Stimulated activated CD8-positive, alpha-beta memory T cell treated with anti-CD3 and anti-CD28 coated beads, Interleukin-15, amount 100 ng/mL, for 1 hour (primary cell): Measurements from ENCODE around the gene FAM171A1.
"Not testable (repeated sequence)": the region's sequence is repeated elsewhere in the genome, so short reads cannot be mapped to it uniquely, and the experiment has no call there.

Experiments
- DNase-seq: peaks from one replicate; pipeline ENCODE4 v3.0.0-alpha.2; 2020; ENCODE audit warnings: low read depth

Gene FAM171A1

DNA sequence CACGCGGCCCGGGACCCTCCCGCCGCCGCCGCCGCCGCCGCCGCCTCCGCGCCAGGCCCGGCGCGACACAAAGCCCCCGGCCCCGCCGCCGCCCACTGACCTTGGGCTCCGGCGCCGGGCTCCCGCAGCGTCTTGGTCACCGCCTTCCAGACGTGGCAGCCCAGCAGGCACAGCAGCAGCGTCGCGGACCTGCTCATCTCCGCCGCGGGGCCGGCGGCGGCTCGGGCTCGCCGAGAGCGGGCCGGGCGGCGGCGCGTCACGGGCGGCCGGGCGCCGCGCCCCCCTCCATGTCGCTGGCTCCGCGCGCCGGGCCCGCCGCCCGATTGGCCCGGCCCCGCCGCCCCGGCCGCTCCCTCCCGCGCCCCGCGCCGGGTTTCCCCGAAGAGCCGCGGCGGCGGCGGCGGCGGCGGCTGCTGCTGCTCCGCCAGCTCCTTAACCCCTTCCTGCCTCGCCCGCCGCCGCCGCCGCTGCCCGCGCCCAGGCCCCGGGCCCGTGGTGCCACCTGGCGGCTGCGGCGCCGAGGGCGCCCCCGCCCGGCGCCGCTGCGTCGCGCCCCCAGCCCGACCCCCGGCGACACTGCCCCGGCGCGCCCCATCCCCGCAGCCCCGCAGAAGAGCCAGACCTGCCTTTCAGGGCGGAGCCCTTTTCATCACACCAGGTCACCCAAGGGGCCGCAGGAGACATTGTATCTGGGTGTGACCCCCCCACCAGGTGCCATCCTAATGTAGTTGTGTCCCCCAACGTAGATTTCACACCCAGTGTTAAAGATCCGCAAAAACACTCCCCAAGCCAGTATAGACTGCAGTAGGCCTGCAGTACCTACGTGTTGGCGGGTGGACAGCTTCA, at the start of gene FAM171A1:
Gene FAM171A1, minus strand, starts transcription at position 434 of the 846 bp plus-strand sequence. Its CDS starts 237 bp downstream, at position 197.
- peak; percentile 21 for DNase-seq

DNA sequence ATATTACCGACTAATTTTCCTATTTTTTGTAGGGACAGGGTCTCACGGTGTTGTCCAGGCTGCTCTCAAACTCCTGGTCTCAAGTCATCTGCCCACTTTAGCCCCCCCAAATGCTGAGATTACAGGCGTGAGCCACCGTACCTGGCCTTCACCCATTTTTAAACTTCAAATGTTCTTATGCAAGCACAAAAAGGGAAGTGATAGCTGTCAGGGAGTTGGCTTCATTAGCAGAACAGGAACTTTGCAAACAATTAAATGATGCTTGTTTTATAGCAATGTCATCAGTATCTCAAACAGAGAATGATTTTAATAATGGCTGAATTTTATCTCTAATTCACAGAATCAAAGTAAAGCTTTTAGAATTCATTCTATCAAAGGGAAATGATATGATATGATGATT, 49.8 kb upstream of the FAM171A1 start:
- no peak for DNase-seq

DNA sequence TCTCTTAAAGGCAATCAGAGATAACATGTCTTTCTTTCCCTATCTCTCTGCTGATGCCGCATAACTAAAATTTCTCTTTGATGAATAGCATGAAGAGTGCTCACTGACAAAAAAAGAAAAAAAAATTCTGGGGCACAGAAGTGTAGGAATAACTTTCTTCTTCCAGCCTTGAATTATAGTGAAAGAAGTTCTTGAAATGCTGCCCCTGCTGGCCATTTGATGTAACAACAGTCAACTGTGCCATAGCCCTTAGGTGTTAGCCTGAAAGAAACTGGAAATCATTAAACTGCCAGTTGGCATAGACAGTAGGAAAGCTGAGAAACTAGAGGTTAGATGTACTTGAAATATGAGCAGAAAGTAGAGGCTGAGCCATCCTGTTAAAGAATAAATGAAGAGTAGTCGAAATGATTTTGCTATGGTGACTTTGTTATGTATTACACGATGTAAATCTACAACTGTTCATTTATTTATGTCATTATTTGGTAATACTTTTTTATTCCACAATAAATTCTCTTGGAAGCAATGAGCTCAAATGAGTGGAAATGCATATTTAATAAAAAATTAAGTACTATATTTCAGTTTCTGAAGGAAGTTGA, 48.3 kb upstream of the FAM171A1 start:
- DNase-seq = peak; percentile 9

DNA sequence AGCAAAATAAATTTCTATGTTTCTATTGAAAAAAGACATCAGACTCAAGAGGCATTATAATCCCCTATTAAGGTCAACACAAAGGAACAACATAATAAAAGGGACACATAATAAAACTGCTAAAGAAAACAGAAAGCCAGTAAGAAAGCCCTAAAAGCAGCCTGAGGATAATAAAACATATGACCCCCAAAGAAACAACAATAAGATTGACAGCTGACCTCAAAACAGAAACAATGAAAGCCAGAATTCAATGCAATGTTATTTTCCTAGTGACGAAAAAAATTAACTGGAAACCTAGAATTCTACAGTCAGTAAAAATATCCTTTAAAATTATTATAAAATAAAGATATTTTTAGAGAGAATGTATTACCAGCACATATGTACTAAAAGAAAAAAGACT, 44.9 kb upstream of the FAM171A1 start:
- DNase-seq = no peak

DNA sequence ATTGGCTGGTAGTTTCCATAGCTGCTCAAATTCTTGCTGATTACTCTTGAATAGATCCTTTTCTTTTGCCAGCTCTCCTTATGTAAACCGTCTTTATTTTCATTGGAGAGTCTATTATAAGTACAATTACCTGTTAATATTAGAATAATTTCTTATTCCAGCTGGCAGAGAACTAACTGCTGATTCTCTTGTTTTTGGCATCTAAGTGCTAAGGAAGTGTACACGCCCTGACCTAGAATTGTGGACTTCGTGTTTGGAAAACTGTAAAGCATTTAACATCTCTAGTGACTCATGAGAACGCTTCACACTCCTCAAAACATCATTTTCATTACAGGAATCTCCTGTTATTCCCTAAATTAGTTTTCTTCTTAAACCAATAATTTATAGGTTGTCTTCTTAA, 39.9 kb upstream of the FAM171A1 start:
- no peak for DNase-seq

DNA sequence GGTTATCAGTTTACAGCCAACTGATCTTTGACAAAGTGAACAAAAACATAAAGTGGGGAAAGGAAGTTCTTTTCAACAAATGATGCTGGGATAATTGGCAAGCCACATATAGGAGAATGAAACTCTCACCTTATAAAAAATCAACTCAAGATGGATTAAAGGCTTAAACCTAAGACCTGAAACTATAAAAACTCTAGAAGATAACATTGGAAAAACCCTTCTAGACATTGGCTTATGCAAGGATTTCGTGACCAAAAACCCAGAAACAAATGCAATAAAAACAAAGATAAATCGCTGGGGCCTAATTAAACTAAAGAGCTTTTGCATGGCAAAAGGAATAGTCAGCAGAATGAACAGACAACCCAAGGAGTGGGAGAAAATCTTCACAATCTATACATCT, 38.3 kb upstream of the FAM171A1 start:
- DNase-seq = not testable (repeated sequence)

DNA sequence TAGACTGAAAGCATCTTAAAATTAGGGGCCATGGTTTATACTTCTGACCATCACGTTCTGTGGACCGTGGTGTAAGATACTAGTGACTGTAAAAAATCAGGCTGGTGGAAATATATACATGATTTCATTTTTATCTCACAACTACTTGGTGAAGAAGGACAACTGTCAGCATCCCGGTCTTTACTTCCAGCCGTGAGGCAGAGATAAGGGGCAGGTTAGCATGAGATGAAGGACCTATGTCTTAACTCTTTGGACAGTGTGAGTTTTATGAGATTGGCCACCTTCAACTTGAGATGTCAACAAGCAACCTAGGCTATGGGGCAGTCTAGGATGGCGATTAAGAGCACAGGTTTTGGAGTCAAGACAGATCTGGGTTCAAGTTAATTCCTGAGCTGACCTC, 37.5 kb upstream of the FAM171A1 start:
- DNase-seq = no peak

DNA sequence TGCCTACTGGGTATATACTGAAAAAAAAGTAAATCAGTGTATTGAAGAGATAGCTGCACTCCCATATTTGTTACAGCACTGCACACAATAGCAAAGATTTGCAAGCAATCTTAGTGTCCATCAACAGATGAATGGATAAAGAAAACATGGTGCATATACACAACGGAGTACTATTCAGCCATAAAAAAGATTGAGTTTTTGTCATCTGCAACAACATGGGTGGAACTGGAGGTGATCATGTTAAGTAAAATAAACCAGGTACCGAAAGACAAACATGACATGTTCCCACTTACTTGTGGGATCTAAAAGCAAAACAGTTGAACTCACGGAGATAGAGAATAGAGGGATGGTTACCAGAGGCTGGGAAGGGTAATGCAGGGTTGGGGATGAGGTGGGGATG, 34.2 kb upstream of the FAM171A1 start:
- DNase-seq = no peak

DNA sequence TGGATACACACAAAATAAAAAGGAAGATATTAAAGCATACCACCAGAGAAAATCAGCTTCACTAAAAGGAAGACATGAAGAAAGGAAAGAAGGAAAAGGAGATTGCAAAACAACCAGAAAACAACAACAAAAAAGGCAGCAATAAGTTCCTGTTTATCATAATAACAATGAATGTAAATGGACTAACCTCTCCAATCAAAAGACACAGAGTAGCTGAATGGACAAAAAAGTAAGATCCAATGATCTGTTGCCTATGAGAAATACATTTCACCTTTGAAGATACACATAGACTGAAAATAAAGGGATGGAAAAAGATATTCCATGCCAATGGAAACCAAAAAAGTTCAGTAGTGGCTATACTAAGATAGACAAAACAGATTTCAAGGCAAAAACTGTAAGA, 30.3 kb upstream of the FAM171A1 start:
- DNase-seq = no peak

DNA sequence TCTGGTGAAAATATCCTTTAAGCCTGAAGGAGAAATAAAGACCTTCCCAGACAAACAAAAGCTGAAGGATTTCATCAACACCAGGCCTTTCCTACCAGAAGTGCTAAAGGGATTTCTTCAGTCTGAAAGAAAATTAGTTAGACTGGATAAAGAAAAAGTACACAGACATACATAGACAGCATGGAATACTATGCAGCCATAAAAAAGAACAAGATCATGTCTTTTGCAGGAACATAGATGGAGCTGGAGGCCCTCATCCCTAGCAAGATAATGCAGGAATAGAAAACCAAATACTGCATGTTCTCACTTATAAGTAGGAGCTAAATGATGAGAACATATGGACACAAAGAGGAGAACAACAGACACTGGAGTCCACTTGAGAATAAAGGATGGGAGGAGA, 29.4 kb upstream of the FAM171A1 start:
- not testable (repeated sequence) for DNase-seq

DNA sequence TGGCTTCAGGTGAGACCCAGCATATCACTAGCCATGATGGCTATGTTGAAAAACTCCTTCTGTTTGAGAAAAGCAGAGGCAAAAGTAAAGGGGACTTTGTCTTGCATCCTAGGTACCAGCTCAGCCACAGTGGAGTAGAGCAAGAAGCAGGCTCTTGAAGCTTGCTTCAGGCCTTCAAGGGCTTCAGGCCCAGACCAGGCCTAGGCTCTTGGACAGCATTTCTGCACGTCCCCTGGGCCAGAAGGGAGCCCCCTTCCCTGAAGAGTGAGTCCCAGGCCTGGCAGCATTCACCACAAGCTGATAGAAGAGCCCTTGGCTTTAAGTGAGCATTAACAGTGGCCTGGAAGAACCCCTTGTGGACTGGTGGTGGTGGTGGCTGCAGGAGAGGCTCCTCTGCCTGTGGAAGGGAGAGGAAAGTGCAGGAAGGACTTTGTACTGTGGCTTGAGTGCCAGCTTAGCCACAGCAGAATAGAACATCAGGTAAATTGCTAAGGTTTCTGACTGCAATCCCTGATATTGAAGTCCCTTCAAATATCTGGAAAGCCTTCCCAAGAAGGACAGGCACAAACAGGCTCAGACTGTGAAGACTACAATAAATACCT, 28.1 kb upstream of the FAM171A1 start:
- no peak for DNase-seq

DNA sequence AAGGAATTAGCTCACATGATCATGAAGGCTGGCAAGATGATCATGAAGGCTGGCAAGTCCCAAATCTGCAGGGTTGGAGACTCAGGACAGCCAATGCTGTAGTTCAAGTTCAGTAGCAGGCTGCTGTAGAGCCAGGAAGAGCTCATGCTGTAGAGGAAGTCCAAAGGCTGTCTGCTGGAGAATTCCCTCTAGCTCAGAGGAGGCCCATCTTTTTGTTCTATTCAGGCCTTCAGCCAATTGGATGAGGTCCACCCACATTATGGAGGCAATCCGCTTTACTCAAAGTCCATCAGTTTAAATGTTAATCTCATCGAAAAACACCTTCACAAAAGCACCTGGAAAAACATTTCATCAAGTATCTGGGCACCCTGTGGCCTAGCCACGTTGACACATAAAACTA, 24.8 kb upstream of the FAM171A1 start:
- no peak for DNase-seq

DNA sequence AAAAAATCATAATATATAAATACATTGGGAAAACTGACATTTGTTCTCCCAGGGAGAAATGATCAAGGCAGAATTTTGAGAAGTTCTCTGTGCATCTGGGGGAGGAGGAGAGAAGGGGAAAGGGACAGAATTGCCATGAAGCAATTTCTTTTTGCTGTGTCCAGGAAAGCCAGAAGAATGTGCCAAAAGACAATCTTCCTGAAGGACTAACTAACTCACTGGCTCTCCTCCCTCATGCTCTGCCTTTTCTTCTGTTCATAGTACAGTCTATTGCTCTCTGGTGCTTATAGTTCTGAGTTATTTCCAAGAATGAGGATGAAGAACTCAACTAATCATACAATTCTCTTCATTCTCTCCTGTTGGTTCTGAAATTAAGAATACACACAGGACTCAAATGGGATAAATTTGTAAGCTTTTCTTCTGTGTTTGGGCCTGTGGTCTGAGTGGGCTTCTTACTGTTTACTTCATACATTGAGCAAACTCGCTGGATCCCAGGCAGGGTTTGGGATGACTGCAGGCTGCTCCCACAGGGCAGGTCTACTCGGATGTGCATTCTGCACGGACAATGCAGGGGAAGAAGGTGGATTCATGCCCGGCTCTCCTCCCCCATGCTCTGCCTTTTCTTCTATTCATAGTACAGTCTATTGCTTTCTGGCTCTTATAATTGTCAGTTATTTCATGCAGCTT, 22.2 kb upstream of the FAM171A1 start:
- no peak for DNase-seq

DNA sequence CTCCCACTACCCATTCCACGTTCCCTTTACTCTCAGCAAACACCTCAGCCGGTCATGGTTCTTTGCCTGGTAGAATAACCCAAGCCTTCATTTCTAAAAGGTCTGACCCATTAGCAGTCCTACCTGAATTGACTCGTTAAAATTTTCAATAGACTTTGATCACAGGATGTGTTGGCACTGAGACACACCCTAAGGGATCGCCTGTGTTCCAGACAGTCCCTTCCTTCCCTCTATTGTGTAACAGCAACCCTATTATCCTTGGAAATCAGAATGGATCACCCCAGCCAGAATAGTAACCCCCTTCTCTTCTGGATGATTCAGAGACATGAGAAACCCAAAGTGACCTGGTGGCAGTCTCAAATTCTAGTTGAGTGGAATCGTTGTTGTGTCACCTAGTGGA, 20.4 kb upstream of the FAM171A1 start:
- DNase-seq = no peak

DNA sequence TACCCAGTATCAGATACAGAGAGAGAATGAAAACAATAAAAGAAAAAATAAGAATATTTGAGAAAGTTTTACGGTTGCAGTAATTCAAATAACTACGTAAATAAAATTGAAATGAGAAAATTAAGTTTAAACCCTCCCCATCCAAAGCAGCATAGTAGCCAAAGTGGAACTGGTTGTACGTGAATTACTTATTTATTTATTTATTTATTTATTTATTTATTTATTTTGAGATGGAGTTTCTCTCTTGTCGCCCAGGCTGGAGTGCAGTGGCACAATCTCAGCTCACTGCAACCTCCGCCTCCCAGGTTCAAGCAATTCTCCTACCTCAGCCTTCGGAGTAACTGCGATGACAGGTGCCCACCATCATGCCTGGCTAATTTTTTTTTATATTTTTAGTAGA, 17.1 kb upstream of the FAM171A1 start:
- DNase-seq = not testable (repeated sequence)

DNA sequence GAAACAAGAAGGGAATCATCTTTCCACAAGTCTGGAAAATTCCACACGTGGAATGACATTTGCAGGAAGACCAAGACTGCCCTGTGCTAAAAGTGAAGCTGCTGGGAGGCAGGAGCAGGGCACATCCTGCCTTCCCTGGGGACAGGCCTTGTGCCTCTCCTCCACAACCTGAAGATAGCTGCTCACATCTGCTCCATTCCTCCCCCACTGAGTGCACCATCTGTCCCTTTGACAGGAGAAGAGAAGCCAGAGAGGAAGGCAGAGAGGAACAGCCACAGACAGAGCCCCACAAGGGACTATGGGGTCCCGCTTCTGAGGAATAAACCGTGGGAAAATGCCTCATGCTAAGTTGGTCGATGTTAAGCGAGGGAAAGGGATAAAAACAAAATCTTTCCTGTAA, 15.9 kb upstream of the FAM171A1 start:
- no peak for DNase-seq

DNA sequence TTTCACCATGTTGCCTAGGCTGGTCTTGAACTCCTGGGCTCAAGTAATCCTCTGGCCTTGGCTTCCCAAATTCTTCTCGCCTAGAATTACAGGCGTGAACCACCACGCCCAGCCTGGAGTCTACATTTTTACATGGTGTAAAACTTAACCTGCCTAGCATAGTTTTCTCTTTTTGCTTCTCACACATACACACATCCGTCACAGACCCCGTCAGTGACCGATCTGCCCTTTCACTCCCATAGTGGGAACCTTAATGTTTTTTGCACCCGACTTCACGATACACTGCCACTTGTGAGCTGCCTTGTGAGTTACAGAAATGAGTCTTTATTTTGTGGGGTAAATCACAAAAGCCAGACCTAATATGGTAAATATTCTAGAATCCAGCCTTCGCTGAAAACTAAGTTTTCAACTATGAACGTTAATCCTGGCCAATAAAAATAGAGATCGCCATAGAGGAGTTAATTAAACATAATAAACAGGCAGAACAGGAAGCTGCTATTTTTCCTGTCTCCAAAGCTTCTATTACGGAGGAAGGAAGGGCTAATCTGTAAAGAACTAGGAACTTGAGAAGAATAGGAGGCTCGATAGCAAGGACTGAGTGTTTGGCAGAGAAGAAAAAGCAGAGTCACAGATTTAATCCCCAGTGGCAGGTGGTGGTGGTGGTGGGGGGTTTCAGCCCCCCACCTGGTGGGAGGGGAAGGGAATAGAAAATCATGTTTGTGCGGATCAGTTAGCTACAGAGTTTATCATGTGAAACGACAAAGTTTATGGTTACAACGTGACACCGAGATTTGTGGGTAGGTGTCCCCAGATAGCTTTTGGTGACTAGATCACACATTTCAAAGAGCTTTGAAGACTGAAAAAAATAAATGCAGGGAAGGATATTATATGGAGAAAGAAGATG, 14.7 kb upstream of the FAM171A1 start:
- DNase-seq = no peak

DNA sequence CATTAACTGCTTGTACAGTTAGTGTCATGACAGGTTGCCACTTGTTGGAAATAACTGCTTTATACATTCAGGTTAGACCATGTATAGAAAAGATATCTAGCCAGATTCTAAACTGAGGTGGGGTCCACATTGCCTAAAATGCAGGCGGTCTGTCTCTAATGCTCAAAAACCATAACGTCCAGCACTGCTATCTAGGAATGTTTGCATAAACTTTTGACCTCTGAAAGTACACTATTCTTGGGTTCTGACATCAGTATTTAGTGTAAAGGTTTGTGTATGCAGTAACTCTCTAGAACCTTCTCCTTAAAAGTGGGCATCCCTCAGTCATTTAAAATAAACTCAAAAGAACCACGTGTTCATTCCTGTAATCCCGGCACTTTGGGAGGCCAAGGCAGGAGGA, 10.3 kb upstream of the FAM171A1 start:
- no peak for DNase-seq

DNA sequence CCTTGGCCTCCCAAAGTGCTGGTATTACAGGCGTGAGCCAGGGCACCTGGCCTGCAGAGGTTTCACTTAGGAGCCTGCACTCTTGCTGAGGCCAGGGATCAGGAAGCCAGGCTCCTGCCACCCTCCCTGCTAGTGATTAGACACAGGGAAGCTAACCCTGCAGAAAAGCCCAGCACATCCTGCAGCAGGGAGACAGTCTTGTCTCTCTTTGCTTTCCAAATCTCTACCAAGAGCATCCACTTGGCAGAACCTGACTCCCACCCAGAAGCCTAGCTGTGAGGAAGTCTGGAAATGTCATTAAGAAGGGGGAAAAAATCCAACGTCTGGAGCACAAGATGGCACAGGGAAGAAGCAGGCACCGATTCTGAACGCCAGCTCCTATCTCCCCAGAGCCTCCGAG, 8.0 kb upstream of the FAM171A1 start:
- DNase-seq = no peak

DNA sequence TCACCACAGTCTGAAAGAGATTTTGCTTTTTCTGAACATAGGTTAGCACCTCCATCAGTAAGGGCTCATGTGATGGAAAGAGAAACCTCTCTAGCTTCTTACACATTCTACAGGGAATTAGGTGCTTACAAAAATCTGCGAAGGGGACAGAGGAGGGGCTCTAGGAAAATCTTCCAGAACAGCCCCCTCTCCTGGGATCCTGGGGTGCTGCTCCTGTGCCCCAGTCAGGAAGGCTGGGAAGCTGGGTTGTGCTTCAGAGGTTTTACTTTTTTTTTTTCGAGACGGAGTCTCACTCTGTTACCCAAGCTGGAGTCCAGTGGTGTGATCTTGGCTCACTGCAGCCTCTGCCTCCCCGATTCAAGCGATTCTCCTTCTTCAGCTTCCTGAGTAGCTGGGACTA, 7.5 kb upstream of the FAM171A1 start:
- DNase-seq = no peak

DNA sequence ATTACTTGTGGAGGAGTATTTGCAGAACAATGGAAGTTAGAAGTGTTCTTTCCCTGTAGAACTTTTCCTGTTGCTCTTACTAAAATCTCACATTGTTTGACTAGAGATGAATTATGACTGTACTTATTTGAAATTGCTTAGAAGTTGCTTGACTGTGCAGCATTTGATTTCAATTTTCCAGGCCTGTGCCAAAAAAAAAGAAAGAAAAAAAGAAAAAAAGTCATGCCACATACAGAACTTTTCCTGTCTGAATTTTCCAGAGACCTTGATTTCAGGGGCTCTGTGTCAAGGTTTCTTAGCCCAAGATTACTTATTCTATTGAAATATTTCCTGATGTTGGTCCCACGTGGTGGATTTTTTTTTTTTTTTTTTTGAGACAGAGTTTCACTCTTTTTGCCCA, 3.5 kb upstream of the FAM171A1 start:
- DNase-seq = no peak

DNA sequence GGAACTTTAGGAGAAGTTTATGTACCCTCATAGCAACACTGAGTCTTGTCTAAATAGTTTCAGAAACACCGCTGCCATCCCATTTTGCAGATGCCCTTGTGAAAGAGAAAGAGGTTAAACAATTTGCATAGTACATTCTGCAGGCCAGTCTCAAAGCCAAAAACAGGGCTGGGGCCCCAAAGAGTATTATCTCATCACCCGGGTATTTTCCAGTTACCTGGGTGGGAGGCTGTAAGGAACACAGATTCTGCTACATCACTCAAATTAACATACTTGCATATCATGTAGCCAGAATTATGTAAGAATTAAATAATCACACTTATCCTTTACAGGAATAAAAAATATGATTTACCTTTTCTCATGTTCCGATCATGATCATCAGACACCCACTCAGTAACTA, 3.1 kb upstream of the FAM171A1 start:
- no peak for DNase-seq
